Measurements from ENCODE around the gene MGAT4A.

Gene MGAT4A

DNA sequence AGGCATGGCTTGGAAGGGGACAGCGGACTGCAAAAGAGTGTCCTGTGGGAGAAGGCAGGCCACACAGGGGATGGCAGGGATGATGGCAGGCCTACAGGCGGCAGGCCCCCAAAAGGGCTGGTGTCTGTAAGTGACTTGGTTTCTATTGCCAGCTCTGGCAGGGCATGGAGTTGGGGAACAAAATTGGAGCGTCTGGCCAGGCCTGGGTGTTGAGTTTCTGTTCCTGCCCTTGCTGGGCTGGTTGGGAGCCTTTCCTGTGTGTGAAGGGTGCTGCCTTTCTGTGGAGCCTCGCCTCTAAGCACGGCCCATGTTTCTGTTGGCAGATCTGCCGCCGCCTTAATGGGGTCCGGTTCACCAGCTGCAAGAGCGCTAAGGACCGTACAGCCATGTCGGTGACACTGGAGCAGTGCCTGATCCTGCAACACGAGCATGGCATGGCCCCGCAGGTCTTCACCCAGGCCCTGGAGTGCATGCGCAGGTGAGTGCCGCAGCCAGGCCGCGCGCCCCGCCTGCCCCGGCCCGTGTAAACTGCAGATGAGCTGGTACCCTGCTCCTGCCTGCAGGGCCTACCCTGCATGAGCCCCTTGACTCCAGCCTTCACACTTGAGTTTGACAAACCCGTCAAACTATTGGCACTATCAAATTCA lies 154.1 kb downstream of the MGAT4A start:
- in situ Hi-C loops (cut with MboI; ENCODE audit: low pct_unique_long_range_greater_than_20kb, low sequenced_read_pairs, unreplicated experiment): no loop called here
- DNase-seq (ENCODE audit: low spot score): no peak
- TF ChIP-seq, protein P1, sequence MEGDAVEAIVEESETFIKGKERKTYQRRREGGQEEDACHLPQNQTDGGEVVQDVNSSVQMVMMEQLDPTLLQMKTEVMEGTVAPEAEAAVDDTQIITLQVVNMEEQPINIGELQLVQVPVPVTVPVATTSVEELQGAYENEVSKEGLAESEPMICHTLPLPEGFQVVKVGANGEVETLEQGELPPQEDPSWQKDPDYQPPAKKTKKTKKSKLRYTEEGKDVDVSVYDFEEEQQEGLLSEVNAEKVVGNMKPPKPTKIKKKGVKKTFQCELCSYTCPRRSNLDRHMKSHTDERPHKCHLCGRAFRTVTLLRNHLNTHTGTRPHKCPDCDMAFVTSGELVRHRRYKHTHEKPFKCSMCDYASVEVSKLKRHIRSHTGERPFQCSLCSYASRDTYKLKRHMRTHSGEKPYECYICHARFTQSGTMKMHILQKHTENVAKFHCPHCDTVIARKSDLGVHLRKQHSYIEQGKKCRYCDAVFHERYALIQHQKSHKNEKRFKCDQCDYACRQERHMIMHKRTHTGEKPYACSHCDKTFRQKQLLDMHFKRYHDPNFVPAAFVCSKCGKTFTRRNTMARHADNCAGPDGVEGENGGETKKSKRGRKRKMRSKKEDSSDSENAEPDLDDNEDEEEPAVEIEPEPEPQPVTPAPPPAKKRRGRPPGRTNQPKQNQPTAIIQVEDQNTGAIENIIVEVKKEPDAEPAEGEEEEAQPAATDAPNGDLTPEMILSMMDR (IDR thresholded peaks at IDR 0.05; ENCODE audit: extremely low read depth, insufficient read depth, missing control alignments): no peak

DNA sequence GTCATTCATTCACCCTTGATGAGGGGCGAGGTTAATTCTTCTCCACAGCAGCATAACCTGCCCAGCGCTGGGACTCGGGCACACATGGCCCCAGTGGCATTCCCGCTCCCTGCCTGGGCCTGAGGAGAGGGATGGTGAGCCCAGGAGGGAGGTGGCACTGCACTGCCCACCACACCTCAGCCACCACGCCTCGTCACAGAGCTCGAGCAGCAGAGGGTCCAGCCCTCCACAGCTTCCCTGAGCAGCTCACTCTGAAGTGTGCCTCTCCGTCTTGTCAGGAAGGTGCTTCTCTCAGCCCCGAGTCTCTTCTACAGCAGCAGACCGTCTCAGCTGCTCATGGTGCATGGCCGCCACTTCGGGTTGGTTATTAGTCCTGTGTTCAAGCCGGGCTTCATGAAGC lies 157.5 kb downstream of the MGAT4A start:
- TF ChIP-seq, protein P1 (IDR thresholded peaks at IDR 0.05; ENCODE audit: extremely low read depth, insufficient read depth, missing control alignments): no peak
- in situ Hi-C loops (cut with MboI; ENCODE audit: low pct_unique_long_range_greater_than_20kb, low sequenced_read_pairs, unreplicated experiment): no loop called here
- DNase-seq (ENCODE audit: low spot score): no peak

DNA sequence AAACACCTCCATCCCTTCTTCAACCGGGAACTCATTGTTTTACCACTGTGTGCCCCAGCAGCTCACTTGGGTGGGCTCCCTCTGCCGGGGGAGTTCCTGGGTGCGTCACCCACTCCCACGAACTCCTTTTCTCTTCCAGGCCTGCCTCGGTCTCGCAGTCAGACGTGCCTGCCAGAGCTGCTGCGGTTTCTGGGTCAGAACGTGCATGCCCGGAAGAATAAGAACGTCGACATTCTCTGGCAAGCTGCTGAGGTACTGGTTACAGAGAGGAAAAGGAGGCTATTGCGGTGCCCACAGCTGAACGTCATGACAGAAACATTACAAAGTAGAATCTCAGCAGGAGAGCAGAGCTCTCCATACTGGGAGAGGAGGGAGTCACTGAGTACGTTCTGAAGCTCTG lies 158.3 kb downstream of the MGAT4A start:
- in situ Hi-C loops (cut with MboI; ENCODE audit: low pct_unique_long_range_greater_than_20kb, low sequenced_read_pairs, unreplicated experiment): no loop called here
- TF ChIP-seq, protein P1 (IDR thresholded peaks at IDR 0.05; ENCODE audit: extremely low read depth, insufficient read depth, missing control alignments): no peak
- no peak for DNase-seq (ENCODE audit: low spot score)

DNA sequence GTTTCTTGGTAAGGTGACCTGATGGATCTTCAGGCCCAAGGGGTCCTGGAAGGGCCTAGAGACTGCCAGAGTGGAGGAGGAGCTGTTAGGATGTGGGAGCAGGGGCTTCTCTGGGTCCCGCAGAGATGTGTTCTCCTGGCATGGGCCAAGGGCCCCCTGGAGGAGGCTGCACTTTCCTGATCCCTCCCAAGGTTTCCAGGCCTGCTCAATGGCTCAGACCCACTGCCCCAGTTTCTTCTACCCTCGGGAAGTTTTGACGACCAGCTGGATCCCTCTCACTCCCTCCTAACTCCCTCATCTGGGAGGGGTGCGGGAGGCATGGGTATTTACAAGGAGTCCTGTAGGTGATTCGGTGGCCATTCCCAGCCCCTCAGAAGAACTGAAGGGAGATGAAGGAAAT lies 158.7 kb downstream of the MGAT4A start:
- TF ChIP-seq, protein P1 (IDR thresholded peaks at IDR 0.05; ENCODE audit: extremely low read depth, insufficient read depth, missing control alignments): no peak
- in situ Hi-C loops (cut with MboI; ENCODE audit: low pct_unique_long_range_greater_than_20kb, low sequenced_read_pairs, unreplicated experiment): no loop called here
- no peak for DNase-seq (ENCODE audit: low spot score)

DNA sequence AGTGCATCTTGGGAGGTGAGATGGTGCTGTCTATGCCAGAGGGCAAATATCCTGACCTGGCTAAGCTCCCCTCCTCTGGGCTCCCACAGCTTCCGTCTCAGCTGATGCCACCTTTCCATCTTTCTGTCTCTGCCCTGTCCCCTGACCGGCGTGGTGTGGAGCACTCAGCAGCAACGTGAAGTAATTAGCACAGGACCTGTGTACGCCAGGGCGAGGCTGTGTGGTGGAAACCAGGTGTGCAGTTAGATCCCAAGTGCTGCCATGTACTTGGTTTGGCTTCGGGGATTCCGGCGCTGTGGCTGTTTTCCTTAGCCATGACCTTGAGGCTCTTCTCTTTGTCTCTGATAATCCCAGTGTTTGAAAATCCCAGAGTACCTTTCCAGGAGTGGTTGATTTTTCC lies 159.1 kb downstream of the MGAT4A start:
- TF ChIP-seq, protein P1 (IDR thresholded peaks at IDR 0.05; ENCODE audit: extremely low read depth, insufficient read depth, missing control alignments): no peak
- no peak for DNase-seq (ENCODE audit: low spot score)
- in situ Hi-C loops (cut with MboI; ENCODE audit: low pct_unique_long_range_greater_than_20kb, low sequenced_read_pairs, unreplicated experiment): no loop called here

DNA sequence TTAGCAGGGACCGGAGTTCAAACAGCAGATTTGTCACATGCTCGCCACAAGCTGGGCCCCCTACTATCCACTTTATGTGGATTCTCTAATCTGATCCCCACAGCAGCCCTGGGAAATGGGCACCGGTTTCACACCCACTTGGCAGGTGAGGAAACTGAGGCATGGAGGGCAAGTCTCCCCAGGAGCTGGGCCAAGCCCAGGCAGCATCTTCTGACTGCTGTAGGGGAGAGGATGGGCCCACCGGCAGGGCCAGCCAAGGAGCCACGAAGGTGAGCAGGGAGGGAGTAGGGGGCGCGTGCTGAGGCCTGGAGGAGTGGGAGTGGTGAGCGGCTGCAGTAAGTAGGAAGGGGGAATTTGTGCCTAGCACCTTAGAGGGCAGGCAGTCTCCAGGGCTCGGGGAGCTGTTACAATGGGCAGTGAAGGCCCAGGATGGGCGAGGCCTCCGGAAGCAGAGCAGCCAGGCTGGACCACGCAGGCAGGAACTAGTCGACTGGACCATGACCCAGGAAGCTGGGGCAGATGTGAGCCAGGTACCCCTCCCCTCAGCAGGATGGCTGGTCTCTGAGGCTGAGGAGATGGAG lies 159.7 kb downstream of the MGAT4A start:
- DNase-seq (ENCODE audit: low spot score): no peak
- in situ Hi-C loops (cut with MboI; ENCODE audit: low pct_unique_long_range_greater_than_20kb, low sequenced_read_pairs, unreplicated experiment): no loop called here
- TF ChIP-seq, protein P1 (IDR thresholded peaks at IDR 0.05; ENCODE audit: extremely low read depth, insufficient read depth, missing control alignments): no peak

Data from GM13977 (cell line).